Loucy (cell line): ENCODE results near the gene C10orf105.

ENCODE experiments used
- EZH2phosphoT487 ChIP-seq: fragments of 200-600 bp; IDR thresholded peaks from 2 replicates; pipeline ENCODE4 v1.6.1; 2018; ENCODE audit warnings: antibody characterized with exemption, mild to moderate bottlenecking, moderate library complexity, borderline replicate concordance
- TF ChIP-seq, protein P1 (sequence below): fragments of 200-600 bp; sonication (generic); conservative IDR thresholded peaks from 2 replicates; pipeline ENCODE4 v1.5.1; 2014; ENCODE audit warnings: mild to moderate bottlenecking, antibody characterized with exemption, low read length

DNA sequence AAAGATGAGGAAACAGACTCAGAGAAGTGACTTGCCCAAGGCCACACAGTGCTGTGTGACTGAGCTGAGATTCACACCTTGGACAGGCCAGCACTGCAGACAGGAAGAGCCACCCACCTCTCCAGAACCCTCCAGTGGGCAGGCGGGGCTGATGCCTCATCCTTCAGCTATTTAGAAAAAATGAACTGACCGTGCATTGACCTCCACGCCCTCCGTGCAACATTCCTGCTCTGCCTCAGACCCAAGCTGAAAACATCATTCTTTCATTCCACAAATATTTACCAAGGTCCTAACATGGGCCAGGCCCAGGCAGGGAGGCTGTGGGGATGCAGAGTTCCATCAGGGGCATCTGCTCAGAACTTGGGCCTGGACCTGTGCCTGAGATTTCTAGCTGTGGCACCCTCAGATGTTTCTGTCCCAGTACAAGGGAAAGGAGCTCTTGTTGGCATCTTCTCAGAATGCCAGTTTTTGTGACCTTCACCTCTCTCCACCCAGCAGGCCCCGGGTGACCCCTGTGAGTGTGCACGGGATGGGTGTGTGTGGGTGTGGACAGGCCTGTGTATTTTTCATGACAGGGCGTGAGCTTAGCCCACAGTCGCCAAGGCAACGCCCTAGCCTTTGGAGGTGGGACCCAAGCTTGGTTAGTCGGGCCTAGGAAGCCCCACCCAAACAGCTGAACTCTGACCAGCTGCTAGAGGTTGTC lies 47.3 kb upstream of the C10orf105 start:
- TF ChIP-seq, protein P1, sequence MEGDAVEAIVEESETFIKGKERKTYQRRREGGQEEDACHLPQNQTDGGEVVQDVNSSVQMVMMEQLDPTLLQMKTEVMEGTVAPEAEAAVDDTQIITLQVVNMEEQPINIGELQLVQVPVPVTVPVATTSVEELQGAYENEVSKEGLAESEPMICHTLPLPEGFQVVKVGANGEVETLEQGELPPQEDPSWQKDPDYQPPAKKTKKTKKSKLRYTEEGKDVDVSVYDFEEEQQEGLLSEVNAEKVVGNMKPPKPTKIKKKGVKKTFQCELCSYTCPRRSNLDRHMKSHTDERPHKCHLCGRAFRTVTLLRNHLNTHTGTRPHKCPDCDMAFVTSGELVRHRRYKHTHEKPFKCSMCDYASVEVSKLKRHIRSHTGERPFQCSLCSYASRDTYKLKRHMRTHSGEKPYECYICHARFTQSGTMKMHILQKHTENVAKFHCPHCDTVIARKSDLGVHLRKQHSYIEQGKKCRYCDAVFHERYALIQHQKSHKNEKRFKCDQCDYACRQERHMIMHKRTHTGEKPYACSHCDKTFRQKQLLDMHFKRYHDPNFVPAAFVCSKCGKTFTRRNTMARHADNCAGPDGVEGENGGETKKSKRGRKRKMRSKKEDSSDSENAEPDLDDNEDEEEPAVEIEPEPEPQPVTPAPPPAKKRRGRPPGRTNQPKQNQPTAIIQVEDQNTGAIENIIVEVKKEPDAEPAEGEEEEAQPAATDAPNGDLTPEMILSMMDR: no peak
- TF ChIP-seq EZH2phosphoT487: no peak
